NCI-H187 (cell line): ENCODE results near the gene RPS5.
"Not testable (repeated sequence)": the region's sequence is repeated elsewhere in the genome, so short reads cannot be mapped to it uniquely, and the experiment has no call there.

ENCODE experiments used
- DNase-seq, 2 experiments: peaks; one replicate each; lab custom pipeline; 2025; lab: John Stamatoyannopoulos, UW

RPS5 gene

DNA sequence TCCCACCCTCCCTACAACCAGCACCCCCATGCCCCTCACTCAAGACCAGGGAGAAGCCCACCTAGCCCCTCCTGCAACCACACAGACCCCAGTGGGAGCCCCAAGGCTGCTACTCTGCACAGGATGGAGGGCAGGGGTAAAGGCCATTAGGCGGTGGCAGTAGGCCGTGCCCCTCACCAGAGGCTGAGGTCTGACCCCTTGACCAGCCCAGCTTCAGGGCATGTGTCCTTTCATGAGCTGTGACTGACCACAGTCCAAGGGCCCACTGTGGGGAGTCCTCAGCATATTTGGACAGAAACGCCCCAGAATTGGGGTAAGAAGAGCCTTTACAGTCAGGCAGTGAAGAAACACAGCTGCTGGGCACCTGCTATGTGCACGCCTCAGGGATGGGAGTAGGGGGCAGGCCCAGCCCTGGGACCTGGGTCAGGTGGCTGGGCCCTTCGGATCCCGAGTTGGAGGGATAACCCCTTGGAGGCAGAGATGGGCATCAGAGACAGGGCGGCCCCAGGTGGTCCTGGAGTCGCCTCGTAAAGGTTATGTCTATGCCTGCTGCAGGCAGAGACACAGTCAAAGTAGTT, 1.7 kb upstream of the RPS5 start:
- no peak for DNase-seq

DNA sequence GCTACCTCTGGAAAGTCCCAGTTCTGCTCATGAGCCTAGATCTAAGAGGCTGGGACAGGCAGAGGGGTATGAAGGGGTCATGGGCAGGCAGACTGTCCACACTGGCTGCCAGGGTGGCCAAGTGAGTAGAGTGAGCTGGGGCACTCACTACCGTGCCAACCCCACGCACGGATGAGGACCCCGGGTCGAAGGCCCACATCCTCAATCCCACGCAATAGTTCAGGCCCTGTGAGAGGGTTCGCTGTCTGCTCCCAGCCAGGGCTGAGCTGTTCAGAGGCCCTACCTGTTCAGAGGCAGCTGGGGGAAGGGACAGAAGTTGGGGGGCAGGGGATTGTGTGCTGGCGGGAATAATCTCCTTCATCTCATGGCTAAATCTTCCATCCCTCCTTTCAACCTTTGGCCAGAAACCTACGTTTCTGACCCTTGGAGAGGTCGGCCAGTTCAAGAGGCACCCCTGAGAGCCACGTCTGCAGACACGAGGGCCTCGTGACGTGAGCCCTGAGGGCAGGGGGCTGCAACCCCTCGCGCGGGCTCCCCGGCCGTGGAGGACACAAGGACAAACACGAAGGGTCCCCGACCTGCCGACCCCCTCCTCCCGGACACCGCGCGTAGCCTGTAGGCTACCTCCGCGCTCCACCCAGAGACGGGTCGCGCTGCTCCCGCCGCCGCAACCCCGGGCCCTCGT, 1.0 kb upstream of the RPS5 start:
- no peak for DNase-seq

DNA sequence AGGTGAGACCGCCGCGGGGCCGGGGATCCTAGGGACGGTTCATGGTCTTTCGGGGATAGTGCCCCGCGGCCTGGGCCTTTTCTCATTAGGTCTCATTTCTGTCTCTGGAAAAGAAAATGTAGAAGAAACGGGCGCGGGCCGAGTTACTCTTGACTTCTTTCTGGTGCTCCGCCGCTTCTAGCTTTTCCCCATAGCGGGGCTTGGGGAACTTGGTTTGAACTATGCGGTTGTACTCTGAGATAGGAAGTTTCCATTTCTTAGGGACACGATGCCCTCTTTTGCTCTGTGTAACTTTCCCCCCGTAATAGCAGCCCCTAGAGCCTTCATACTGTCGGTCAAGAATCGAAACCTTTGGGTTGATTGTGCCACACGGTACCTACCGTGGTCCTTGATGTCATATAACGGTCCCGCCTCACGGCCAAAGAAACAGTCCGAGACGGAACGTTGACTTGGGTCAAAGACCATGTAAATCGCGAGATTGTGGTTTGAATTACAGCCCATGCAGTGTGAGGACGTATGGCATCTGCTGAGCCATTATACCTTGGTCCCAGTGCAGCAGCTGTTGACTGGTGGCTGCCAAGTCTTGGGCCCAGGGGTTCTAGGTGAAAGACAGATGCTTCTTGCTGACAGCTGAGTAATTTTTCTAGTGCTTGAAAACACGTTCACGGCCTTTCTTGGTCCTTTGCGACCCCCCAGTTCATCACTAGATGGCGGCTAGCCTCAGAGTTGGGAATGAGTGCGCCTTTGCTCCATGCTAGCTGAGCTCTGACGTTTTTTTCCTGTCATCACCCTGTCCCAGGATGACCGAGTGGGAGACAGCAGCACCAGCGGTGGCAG, 487 bp downstream of the RPS5 start:
- DNase-seq, result no peak

DNA sequence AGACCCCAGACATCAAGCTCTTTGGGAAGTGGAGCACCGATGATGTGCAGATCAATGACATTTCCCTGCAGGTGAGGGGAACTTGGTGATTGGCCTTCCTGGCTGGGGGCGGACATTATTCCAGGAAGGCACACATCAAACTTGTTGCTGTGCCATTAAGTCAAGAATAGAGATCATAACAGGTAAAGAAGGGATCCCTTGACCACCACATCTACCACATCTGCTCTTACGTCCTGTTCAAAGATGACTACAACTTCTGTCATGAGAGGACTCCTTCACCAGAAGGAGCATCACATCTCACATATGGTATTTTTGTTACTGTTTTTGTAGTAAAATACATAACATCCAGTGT, 1.1 kb downstream of the RPS5 start:
- DNase-seq, result no peak

DNA sequence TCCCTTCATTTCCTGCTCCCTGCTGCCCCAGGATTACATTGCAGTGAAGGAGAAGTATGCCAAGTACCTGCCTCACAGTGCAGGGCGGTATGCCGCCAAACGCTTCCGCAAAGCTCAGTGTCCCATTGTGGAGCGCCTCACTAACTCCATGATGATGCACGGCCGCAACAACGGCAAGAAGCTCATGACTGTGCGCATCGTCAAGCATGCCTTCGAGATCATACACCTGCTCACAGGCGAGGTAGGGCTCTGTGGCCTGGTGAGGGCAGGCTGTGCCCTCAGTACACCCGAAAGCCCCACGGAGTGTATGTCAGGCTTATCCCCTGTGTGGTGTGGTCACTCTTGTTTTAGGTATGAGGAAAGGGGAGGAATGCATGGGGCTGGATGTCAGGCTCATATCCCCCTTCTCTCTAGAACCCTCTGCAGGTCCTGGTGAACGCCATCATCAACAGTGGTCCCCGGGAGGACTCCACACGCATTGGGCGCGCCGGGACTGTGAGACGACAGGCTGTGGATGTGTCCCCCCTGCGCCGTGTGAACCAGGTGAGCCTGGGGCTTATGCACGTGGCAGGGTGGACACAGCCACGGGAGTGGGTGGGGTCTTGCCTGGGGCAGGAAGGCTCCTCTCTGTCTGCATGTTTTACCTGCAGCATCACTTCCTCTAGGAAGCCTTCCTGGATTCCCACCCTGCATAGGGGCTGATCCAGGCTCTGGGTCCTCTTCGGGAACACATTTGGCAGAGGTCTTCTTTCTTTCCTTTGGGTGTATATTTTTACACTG, 6.1 kb downstream of the RPS5 start:
- DNase-seq, result no peak

DNA sequence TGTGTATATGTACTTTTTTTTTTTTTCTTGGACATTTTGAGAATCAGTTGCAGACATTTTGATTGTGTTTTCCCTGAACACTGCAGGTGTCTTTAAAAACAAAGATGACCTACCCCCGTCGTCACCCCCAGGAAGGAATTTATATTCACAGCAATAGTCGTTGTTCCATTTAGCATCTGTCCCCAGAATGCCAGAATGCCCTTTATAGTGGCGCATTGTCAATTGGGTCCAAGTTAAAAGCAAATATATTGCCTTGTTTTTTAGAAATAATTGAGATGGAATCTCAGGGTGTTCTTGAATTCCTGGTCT, 6.6 kb downstream of the RPS5 start:
- no peak for DNase-seq

DNA sequence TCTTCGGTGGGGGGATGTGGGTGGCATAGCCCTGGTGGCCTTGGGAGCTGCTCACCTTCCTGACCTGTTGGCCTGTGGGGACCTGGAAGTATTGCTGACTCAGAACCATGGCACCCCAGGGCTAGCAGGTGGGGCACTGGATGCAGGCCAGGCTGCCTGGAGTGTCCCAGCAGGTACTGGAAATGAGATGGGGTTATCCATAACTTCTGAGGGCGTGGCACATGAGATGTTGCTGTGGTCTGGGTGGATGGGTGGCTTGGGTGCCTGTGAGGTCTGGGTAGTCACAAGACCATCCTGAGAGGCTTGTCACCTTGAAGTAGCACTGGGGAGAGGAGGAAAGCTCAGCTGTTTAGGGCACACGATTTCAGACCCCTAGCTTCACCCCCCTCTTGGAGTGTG, 7.8 kb downstream of the RPS5 start:
- DNase-seq, result no peak

DNA sequence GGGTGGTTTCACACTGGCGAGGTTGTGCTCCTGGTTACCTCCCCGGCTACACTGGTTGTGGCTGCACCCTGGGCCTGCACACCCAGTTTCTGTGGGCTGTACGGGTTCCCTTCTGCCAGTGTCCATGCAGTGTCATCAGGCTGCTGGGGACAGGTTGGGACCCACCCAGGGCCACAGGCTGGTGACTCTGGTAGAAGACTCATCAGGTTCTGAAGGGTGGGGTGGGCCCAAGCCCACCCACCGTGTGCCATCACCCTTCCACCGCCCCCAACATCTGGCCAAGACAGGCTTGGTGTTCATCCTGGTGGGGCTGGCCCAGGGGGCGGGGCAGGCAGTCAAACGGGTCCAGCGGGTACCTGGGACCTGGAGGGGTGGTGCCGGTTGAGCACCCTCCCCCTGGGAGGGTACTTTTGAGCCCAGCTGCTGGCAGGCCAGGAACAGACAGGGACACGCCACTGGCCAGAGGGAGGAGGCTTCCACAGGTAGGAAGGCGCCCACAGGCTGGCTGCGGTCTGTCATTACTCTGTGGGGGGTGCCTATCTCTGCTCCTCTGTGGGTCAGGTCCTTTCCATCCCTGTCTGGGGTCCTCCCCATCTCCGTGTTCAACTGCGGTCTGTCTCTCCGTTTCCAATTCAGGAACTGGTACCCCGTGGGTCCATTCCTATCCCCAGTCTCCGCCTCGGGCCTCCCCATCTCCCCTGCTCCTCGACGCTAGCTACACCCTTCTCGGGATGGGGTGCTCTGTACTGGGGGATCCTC, 8.3 kb downstream of the RPS5 start, which contains the start of gene RNF225:
TSS of gene RNF225 (plus strand) at position 437 of the 759 bp plus-strand sequence. CDS start 434 bp downstream, outside the sequence.
- no peak for DNase-seq

DNA sequence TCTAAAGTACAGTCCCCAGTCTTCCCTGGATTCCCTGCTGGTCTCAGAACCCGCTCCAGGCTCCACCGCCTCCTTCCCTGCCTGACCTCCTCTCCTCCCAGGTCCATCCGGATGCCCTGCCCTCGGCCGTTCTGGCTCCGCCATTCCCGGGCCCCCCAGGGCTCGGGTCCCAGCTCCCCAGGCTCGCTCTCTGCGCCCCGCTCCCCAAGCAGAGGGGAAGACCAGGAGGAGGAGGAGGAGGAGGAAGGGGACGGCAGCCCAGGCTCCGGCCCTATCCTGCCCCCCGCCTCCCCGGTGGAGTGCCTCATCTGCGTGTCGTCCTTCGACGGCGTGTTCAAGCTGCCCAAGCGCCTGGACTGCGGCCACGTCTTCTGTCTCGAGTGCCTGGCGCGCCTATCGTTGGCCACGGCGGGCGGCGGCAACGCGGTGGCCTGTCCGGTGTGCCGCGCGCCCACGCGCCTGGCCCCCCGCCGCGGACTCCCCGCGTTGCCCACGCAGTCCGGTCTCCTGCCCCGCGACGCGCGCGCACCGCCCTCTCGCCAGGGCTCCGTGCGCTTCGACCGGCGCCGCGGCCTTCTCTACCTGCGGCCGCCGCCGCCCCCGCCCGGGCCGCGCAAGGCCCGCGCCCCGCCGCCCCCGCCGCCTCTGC, 9.0 kb downstream of the RPS5 start:
- no peak for DNase-seq

DNA sequence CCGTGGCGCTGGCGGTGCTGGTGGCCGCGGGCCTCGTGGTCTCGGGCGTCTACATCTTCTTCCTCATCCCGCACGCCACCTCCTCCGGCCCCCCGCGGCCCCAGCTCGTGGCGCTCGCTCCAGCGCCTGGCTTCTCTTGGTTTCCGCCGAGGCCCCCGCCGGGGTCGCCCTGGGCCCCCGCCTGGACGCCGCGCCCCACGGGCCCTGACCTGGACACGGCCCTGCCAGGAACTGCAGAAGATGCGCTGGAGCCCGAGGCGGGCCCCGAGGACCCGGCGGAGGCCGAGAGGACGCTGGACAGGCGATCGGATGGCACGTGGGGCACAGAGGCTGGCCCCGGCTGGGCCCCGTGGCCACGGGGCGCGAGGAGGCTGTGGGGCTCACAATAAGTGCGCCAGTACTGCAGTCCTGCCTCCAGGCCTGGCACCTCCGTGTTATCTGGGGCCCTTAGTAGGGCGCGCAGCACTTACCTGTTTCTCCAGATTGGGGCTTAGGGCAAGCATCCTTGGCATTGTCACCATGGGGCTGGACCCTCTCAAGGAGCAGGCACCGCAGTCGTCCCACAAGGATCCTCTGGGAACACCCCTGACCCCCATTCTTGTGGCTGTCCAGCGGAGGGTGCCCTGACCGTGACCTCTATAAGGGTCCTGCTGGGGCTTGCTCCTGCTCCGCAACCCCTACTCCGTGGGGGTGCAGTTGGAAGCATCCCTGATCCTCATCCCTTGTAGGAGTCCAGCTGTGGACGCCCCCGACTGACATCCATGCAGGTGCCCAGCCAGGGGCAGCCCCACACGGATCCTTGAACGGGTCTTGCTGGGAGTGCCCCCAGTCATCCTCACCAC, 9.8 kb downstream of the RPS5 start:
- no peak for DNase-seq

DNA sequence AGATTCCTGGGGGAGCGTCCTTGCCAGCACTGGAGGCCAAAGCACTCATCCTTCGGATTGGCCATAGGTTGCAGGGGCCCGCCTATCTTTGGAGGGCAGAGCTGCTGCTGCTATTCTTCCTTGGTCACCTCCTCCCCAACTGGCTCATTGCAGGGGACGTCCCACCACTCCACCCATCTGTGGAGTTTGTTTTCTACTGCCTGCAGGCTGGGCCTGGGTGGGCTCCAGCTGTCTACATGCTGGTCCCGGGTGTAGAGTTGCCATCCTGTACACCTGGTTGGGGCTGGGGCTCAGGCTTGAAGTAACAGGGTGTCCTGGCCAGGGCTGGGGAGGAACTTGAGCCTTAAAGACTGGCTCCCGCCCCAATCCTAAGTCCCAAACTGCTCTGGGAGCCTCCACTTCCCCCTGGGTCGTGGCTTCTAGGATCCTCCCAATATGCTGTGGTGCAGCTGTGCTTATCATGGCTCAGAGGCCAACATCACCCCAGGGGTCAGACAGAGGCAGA, 10.5 kb downstream of the RPS5 start:
- DNase-seq, result no peak

DNA sequence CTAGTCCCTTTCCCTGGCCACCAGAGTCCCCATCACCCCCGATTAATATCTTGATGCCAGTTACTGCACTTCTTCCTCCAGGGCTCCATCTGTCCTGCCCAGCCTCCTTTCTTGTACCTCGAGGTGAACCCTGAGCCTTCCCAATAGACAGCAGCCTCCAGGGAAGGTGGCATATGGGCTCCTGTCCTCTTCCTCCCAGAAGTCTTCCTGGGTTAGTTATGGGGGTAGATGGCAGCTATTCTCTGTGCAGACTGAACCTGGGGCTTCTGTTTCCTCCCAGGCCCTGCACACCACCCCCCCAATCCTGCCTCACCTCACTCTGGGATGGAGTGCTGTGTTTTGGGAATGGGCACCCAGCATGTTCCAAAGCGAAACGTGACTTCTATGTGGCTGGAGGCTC, 11.0 kb downstream of the RPS5 start:
- no peak for DNase-seq

DNA sequence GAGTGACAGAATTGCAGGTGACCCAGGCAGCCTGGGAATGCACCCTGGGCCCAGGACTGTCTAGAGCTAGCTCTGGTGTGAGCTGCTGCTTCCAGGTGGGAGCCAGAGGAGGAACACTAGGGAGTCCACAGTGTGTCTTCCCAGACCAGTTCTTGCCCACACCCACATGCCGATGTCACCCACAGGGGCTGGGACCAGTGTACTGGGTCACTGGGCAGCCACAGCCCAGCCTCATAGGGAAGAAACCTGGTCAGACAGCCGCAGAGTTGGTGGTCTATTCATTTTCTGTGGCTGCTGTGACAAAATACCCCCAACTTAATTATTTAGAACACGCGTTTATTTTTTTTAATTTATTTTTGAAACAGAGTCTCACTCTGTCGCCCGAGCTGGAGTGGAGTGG, 11.5 kb downstream of the RPS5 start:
- DNase-seq, result no peak

DNA sequence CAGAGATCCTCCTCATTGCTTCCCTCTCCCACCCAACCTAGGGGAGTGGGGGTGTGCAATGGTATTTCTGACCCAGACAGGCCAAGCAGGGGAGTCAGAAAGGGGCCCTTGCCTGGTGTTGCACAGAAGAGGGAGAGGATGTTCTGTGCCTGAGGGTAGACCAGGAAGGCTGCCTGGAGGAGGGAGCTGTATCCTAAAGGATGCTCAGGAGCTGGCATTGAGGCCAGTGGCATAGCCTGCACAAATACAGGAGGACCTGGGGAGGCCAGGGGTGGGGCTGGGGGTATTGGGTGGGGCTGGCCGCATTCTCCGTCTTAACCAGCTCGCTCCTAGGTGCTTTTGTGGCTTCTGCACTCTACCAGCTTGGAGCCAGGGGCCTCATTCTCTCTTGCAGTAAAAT, 12.8 kb downstream of the RPS5 start:
- DNase-seq, result no peak

DNA sequence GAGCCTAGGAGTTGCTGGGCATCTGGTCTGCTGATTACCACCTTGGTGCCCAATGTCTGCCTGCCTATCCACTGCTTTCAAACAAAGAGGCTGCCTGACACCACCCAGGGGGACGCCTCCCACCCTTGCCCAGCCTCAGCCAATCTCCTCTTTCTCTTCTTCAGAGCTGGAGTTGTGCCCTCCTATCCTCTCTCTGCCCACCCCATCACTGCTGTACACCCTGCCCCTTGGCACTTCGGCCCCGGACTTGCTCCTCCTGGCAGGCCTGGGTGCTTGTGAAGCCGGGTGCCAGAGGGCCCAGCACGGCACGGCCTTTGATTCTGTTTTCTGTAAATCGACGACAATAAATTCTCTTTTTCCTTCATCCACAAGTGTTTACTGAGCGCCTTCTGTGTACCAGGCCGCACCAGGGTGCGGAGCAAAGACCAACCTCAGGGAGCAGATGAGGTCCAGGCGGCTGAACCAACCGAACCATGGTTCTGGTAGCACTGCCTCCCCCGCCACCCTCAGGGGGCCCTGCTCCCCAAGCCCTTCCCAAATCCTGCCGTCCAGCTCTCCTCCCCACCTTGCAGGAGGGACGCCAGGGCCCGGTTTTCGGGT, 13.3 kb downstream of the RPS5 start:
- no peak for DNase-seq

DNA sequence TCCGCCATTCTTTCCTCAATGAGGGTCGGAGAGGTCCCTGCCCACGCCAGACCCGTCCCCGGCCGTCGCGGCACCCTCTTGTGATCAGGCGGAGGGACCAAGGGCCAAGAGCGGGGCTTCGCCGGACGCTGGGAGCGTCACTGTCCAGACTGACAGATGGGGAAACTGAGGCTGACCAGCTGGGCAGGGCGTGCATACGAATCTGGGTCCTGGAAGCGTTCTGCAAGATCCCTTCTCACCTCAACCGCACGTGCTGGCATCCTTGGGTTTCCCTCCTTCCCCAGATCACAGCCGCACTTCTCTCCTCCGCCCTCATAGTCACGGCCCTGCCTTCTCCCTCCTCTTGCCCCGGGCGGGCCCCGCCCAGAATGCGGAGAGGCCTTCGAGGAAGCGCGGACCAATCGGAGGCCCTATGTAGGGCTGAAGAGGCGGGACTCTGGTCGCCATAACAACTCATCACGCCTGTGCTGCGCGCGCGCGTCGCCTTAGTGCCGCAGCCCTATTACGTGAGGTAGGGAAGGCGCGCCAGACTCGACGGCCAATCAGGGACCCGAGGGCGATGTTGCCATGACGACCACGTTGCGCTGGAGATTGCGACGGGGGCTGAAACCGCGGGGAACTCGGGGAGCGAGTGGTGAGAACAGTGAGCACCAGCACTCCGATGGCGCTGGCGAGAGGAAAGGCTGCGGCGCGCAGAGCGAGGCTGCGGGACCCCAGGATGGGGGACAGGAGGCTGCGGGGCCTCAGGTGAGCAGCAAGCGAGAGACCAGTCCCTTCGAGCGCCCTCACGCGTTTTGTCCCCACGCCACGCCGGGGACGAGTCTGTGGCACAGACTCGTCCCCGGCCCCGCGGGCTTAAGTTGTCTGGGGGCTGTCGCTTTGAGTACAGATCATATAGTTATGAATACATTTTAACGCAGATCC, 14.1 kb downstream of the RPS5 start:
- peak; percentile 98 to 100 for DNase-seq

DNA sequence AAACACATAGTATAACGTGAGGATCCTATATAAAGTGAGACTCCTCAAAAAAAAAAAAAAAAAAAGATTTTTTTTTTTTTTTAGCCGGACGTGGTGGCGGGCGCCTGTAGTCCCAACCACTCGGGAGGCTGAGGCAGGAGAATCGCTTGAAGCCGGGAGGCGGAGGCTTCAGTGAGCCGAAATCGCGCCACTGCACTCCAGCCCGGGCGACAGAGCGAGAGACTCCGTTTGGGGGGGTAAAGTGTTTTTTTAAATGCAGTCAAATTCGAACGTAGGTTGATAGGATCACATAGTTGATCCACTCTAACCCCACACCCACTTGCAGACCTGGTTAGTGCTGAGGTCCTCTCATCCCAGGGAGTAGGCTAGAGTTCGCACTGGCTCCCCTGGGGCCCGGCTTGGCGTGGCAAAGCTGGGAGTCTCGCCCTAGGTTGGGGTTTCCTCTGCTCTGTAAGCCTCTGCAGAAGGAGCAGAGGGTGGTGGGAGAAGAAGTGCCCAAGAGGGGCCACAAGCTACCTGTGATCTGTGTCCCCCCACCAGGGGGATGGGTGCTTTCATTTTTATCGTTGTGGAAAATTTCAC, 14.9 kb downstream of the RPS5 start:
- DNase-seq, result no peak

DNA sequence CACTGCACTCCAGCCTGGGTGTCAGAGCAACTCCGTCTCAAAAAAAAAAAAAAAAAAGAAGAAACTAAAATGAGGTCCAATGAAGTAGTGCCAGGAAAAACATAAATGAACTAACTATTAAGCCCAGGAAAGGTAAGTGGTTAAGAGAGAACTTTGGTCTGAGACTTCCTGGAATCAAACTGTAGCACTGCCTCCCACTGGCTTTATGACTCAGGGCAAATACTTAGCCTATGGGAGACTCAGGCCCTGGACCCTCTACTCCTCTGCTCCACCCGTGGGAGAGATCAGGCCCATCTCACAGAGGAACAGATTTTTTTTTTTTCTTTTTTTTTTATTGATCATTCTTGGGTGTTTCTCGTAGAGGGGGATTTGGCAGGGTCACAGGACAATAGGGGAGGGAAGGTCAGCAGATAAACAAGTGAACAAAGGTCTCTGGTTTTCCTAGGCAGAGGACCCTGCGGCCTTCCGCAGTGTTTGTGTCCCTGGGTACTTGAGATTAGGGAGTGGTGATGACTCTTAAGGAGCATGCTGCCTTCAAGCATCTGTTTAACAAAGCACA, 16.9 kb downstream of the RPS5 start:
- not testable (repeated sequence) for DNase-seq
